ENCODE results near the gene DMRTC2. TPM values are rescaled to one million over a fixed set of nuclear protein-coding genes. Genes with fewer than 3 reads are reported as not detected.

DMRTC2 gene
- total and polyA plus RNA-seq, 2 of the 13 experiments (the other 11 are each of a cell fraction or from before 2014, with no cell fraction given) = not detected

DNA sequence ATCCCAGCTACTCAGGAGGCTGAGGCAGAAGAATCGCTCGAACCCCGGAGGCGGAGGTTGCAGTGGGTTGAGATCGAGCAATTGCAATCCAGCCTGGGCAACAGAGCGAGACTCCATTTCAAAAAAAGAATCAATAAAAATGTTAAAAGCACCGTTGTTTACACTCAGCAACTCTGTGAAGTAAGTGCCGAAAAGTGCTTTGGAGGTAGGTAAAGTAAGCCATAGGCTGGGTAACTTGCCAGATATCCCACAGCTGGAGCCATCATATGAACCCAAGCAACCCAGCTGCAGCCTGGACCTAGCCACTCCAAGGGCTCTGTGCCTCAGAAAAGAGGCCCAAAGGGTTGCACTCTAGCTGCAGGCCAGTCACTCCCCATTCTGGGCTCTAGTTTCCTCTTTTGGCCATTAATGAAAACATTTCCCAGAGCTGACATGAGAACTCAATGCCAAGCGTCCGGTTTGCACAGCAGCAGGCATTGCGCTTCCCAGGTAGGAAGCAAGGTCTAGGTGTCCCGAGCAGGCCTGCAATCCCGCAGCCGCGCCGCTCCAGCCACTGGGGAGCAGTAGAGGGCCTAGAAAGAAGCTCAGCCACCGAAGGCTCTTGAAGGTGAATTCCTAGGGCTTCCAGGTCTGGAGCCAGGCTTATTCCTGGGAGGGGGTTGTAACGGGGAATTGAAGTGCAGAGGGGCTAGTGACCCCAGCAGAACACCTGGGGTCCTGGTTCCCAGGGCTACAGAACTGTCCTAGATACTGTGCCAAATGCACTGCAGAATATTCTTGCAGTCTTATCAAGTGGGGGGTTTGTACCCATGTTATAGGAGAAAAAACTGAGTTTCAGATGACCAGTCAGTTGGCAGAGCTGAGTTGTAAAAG is 28.2 kb downstream of the DMRTC2 start (continued):
- TF ChIP-seq, protein P1, sequence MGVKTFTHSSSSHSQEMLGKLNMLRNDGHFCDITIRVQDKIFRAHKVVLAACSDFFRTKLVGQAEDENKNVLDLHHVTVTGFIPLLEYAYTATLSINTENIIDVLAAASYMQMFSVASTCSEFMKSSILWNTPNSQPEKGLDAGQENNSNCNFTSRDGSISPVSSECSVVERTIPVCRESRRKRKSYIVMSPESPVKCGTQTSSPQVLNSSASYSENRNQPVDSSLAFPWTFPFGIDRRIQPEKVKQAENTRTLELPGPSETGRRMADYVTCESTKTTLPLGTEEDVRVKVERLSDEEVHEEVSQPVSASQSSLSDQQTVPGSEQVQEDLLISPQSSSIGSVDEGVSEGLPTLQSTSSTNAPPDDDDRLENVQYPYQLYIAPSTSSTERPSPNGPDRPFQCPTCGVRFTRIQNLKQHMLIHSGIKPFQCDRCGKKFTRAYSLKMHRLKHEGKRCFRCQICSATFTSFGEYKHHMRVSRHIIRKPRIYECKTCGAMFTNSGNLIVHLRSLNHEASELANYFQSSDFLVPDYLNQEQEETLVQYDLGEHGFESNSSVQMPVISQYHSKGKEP (CRISPR knock-in tag; IDR thresholded peaks at IDR 0.05) = no peak
- TF ChIP-seq THAP11 (CRISPR knock-in tag; IDR thresholded peaks at IDR 0.05) (0 out of 2 replicates have a peak, but pooled peaks have one; percentile 19), U2AF2 (IDR thresholded peaks at IDR 0.05; ENCODE audit: low read depth, low read length) (no peak), ZNF230 (CRISPR knock-in tag; IDR thresholded peaks at IDR 0.05) (peak; percentile 47; the same call in 1 of the 2 replicates), BRCA1 (CRISPR knock-in tag; IDR thresholded peaks at IDR 0.05) (no peak), MAZ (IDR thresholded peaks at IDR 0.05; ENCODE audit: borderline replicate concordance, low read depth, low read length) (no peak), MAZ (CRISPR knock-in tag; IDR thresholded peaks at IDR 0.05; ENCODE audit: low read depth) (no peak), GATAD2A (CRISPR knock-in tag; IDR thresholded peaks at IDR 0.05) (no peak), PRMT3 (CRISPR knock-in tag; IDR thresholded peaks at IDR 0.05; ENCODE audit: borderline replicate concordance, low read depth) (no peak), SSRP1 (CRISPR knock-in tag; IDR thresholded peaks at IDR 0.05) (peak; percentile 79; the same call in 1 of the 2 replicates), ZKSCAN5 (CRISPR knock-in tag; IDR thresholded peaks at IDR 0.05) (no peak), ZFP41 (CRISPR knock-in tag; IDR thresholded peaks at IDR 0.05; ENCODE audit: borderline replicate concordance) (no peak), HOXA9 (CRISPR knock-in tag; IDR thresholded peaks at IDR 0.05; ENCODE audit: borderline replicate concordance) (no peak), HNF4G (IDR thresholded peaks at IDR 0.05; ENCODE audit: borderline replicate concordance, low read depth, low read length) (no peak), HNF4G (CRISPR knock-in tag; IDR thresholded peaks at IDR 0.05; ENCODE audit: borderline replicate concordance, low read depth) (no peak), SMAD1 (CRISPR knock-in tag; IDR thresholded peaks at IDR 0.05; ENCODE audit: borderline replicate concordance, low read depth) (no peak)
- TF ChIP-seq, protein P2, sequence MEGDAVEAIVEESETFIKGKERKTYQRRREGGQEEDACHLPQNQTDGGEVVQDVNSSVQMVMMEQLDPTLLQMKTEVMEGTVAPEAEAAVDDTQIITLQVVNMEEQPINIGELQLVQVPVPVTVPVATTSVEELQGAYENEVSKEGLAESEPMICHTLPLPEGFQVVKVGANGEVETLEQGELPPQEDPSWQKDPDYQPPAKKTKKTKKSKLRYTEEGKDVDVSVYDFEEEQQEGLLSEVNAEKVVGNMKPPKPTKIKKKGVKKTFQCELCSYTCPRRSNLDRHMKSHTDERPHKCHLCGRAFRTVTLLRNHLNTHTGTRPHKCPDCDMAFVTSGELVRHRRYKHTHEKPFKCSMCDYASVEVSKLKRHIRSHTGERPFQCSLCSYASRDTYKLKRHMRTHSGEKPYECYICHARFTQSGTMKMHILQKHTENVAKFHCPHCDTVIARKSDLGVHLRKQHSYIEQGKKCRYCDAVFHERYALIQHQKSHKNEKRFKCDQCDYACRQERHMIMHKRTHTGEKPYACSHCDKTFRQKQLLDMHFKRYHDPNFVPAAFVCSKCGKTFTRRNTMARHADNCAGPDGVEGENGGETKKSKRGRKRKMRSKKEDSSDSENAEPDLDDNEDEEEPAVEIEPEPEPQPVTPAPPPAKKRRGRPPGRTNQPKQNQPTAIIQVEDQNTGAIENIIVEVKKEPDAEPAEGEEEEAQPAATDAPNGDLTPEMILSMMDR (CRISPR knock-in tag; IDR thresholded peaks at IDR 0.05) = peak; percentile 91
- TF ChIP-seq, protein P3, sequence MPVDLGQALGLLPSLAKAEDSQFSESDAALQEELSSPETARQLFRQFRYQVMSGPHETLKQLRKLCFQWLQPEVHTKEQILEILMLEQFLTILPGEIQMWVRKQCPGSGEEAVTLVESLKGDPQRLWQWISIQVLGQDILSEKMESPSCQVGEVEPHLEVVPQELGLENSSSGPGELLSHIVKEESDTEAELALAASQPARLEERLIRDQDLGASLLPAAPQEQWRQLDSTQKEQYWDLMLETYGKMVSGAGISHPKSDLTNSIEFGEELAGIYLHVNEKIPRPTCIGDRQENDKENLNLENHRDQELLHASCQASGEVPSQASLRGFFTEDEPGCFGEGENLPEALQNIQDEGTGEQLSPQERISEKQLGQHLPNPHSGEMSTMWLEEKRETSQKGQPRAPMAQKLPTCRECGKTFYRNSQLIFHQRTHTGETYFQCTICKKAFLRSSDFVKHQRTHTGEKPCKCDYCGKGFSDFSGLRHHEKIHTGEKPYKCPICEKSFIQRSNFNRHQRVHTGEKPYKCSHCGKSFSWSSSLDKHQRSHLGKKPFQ (CRISPR knock-in tag; IDR thresholded peaks at IDR 0.05; ENCODE audit: insufficient replicate concordance) = no peak
- TF ChIP-seq, protein P4, sequence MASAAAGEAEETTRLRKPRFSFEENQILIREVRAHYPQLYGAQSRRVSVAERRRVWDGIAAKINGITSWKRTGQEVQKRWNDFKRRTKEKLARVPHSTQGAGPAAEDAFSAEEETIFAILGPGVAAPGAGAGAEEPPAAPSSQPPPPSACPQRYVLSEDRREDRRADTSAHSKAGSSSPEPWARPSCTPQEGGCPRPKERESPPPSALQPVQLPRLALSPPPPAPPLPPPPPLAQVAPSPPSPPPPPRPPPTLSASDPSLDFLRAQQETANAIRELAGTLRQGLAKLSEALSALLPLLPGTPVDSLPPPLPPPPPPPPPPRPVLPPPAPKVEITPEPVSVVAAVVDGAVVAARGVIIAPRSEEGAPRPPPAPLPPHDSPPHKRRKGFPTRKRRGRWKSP (CRISPR knock-in tag; IDR thresholded peaks at IDR 0.05) = peak; percentile 30; the same call in 1 of the 2 replicates
